Glomerular endothelial cell (primary cell): ENCODE measurements around the gene FNDC11. TPM values are rescaled to one million over a fixed set of nuclear protein-coding genes. Genes with fewer than 3 reads are reported as not detected.

Experiments
- DNase-seq: peaks from one replicate; pipeline ENCODE4 v3.0.0-alpha.2; 2011; ENCODE audit warnings: low read depth, low spot score; ENCODE audit errors: extremely low read depth
- total RNA-seq: library from RNA; depleted of rRNA; stranded (reverse); fragments of >200 nt; gene quantifications from 2 replicates; pipeline ENCODE4 v1.2.3, GENCODE V29; 2015

FNDC11 gene
- total RNA-seq, 1 donor from 2014 or later: 0.99 TPM

GRCh38 chr20:63577317-63577894 is 23.4 kb downstream of the FNDC11 start:
- no peak for DNase-seq

GRCh38 chr20:63578224-63579016 is 24.5 kb downstream of the FNDC11 start:
- DNase-seq: no peak

GRCh38 chr20:63579017-63579694 is 25.2 kb downstream of the FNDC11 start:
- DNase-seq: no peak

- no peak for DNase-seq
Measured at GRCh38 chr20:63580796-63581461, 27.0 kb downstream of the FNDC11 start.

- DNase-seq: no peak
Measured at GRCh38 chr20:63582382-63583063, 28.6 kb downstream of the FNDC11 start.

- DNase-seq: no peak
Measured at GRCh38 chr20:63585616-63586565, 31.9 kb downstream of the FNDC11 start.

GRCh38 chr20:63586797-63587196 is 32.8 kb downstream of the FNDC11 start:
- no peak for DNase-seq

GRCh38 chr20:63587256-63587655 is 33.3 kb downstream of the FNDC11 start:
- DNase-seq: no peak

GRCh38 chr20:63587776-63588591 is 34.0 kb downstream of the FNDC11 start:
- DNase-seq: no peak

GRCh38 chr20:63588641-63589041 is 34.7 kb downstream of the FNDC11 start:
- no peak for DNase-seq

- no peak for DNase-seq
Measured at GRCh38 chr20:63589261-63590217, 35.6 kb downstream of the FNDC11 start.

- DNase-seq: no peak
Measured at GRCh38 chr20:63590218-63591146, 36.5 kb downstream of the FNDC11 start.

- DNase-seq: no peak
Measured at GRCh38 chr20:63591147-63591533, 37.2 kb downstream of the FNDC11 start.

- DNase-seq: no peak
Measured at GRCh38 chr20:63591786-63592355, 37.9 kb downstream of the FNDC11 start.

- no peak for DNase-seq
Measured at GRCh38 chr20:63592661-63593060, 38.7 kb downstream of the FNDC11 start.

GRCh38 chr20:63594043-63594561 is 40.1 kb downstream of the FNDC11 start:
- no peak for DNase-seq
